NT2/D1 (cell line): ENCODE results near the gene HS6ST1.

Experiments
- DNase-seq: peaks from one replicate; pipeline ENCODE4 v3.0.0-alpha.2; 2011; ENCODE audit warnings: low read depth, low spot score
- H3K27me3 ChIP-seq: 2 replicates; pipeline ENCODE4 v1.6.0; 2011; ENCODE audit warnings: mild to moderate bottlenecking; ENCODE audit not compliant: insufficient read length, insufficient read depth
- H3K36me3 ChIP-seq: 2 replicates; pipeline ENCODE4 v1.6.1; 2011; ENCODE audit warnings: mild to moderate bottlenecking, low read length, mixed read lengths; ENCODE audit not compliant: insufficient read depth, insufficient read length
- H3K4me1 ChIP-seq: 2 replicates; pipeline ENCODE4 v1.5.1; 2011; ENCODE audit not compliant: insufficient read depth, insufficient read length
- H3K4me3 ChIP-seq: 2 replicates; pipeline ENCODE4 v1.5.1; 2011; ENCODE audit warnings: low read depth; ENCODE audit not compliant: insufficient read length
- H3K9ac ChIP-seq: 2 replicates; pipeline ENCODE4 v1.6.0; 2011; ENCODE audit warnings: low read depth; ENCODE audit not compliant: insufficient read length
- H3K9me3 ChIP-seq: 2 replicates; pipeline ENCODE4 v1.5.1; 2011; ENCODE audit warnings: mild to moderate bottlenecking, low read length; ENCODE audit not compliant: insufficient read depth
- SUZ12 ChIP-seq: IDR thresholded peaks from 2 replicates; pipeline ENCODE4 v1.6.1; 2011; ENCODE audit not compliant: insufficient read length, insufficient read depth; ENCODE audit errors: extremely low read depth
- YY1 ChIP-seq: IDR thresholded peaks from 2 replicates; pipeline ENCODE4 v1.6.1; 2011; ENCODE audit not compliant: insufficient read length, insufficient read depth
- ZNF274 ChIP-seq: IDR thresholded peaks from 2 replicates; pipeline ENCODE4 v1.6.1; 2011; ENCODE audit warnings: mild to moderate bottlenecking, low read depth, low read length

HS6ST1 gene

GRCh38 chr2:128341621-128342020, 23.0 kb upstream of the HS6ST1 start:
- DNase-seq = no peak
- no peak overlapping the region for H3K4me3 ChIP-seq
- no peak overlapping the region for H3K9ac ChIP-seq
- TF ChIP-seq SUZ12 (no peak), ZNF274 (no peak), YY1 (no peak)
- no peaks in the 10 kb centered on the region for H3K27me3 ChIP-seq
- peaks cover 25% of the 10 kb centered on the region for H3K9me3 ChIP-seq
- H3K4me1 ChIP-seq = no peaks in the 10 kb centered on the region
- no peaks in the 10 kb centered on the region for H3K36me3 ChIP-seq

DNA sequence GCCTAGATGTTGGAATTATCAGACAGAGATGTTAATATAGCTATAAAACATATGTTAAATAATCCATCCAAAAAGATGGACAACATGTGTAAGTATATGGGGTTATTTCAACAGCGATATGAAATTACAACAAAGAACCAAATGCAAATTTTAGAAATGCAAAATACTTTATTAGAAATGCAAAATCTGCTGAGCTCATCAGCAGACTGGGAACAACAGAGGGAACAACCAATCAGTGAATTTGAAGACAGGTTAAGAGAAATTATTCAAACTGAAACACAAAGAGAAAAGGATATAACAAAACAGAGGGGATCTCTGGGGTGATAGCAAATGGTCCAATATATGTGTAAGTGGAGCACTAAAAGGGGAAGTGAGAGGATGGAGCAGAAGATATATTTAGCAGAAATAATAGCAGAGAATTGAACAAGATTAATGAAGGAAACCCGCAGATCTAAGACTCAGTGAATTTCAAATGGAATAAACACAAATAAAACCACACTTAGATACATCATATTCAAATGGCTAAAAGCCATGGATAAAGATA, 13.5 kb upstream of the HS6ST1 start:
- no peak for DNase-seq
- Histone ChIP-seq H3K9ac (no peak overlapping the region), H3K9me3 (peaks cover 35% of the 10 kb centered on the region), H3K4me1 (peaks cover 4% of the 10 kb centered on the region), H3K36me3 (no peaks in the 10 kb centered on the region), H3K27me3 (no peaks in the 10 kb centered on the region), H3K4me3 (no peak overlapping the region)
- TF ChIP-seq YY1 = no peak
- TF ChIP-seq ZNF274 = no peak
- no peak for TF ChIP-seq SUZ12

GRCh38 chr2:128330583-128330982, 11.9 kb upstream of the HS6ST1 start:
- H3K36me3 ChIP-seq = no peaks in the 10 kb centered on the region
- no peak overlapping the region for H3K4me3 ChIP-seq
- no peaks in the 10 kb centered on the region for H3K27me3 ChIP-seq
- no peak for TF ChIP-seq SUZ12
- TF ChIP-seq YY1 = no peak
- TF ChIP-seq ZNF274 = no peak
- DNase-seq = no peak
- no peak overlapping the region for H3K9ac ChIP-seq
- H3K4me1 ChIP-seq = peaks cover 5% of the 10 kb centered on the region
- H3K9me3 ChIP-seq = peaks cover 19% of the 10 kb centered on the region

GRCh38 chr2:128329607-128330006, 10.9 kb upstream of the HS6ST1 start:
- H3K4me3 ChIP-seq = no peak overlapping the region
- H3K27me3 ChIP-seq = no peaks in the 10 kb centered on the region
- H3K36me3 ChIP-seq = no peaks in the 10 kb centered on the region
- H3K9ac ChIP-seq = no peak overlapping the region
- TF ChIP-seq ZNF274 (no peak), YY1 (no peak), SUZ12 (no peak)
- DNase-seq = no peak
- H3K4me1 ChIP-seq = peaks cover 9% of the 10 kb centered on the region
- H3K9me3 ChIP-seq = peaks cover 18% of the 10 kb centered on the region

GRCh38 chr2:128327180-128327964, 8.7 kb upstream of the HS6ST1 start:
- no peak overlapping the region for H3K9ac ChIP-seq

GRCh38 chr2:128326346-128326745, 7.7 kb upstream of the HS6ST1 start:
- Histone ChIP-seq H3K9ac (no peak overlapping the region), H3K4me3 (no peak overlapping the region), H3K4me1 (peaks cover 23% of the 10 kb centered on the region), H3K36me3 (no peaks in the 10 kb centered on the region), H3K9me3 (peaks cover 4% of the 10 kb centered on the region), H3K27me3 (no peaks in the 10 kb centered on the region)
- TF ChIP-seq ZNF274 (no peak), SUZ12 (no peak), YY1 (no peak)
- DNase-seq = no peak

More at GRCh38 chr2:128327180-128327964, 8.7 kb upstream of the HS6ST1 start:
- DNase-seq = no peak
- Histone ChIP-seq H3K36me3 (no peaks in the 10 kb centered on the region), H3K27me3 (no peaks in the 10 kb centered on the region), H3K4me1 (peaks cover 23% of the 10 kb centered on the region), H3K4me3 (no peak overlapping the region), H3K9me3 (peaks cover 14% of the 10 kb centered on the region)
- TF ChIP-seq SUZ12 (no peak), YY1 (no peak), ZNF274 (no peak)

DNA sequence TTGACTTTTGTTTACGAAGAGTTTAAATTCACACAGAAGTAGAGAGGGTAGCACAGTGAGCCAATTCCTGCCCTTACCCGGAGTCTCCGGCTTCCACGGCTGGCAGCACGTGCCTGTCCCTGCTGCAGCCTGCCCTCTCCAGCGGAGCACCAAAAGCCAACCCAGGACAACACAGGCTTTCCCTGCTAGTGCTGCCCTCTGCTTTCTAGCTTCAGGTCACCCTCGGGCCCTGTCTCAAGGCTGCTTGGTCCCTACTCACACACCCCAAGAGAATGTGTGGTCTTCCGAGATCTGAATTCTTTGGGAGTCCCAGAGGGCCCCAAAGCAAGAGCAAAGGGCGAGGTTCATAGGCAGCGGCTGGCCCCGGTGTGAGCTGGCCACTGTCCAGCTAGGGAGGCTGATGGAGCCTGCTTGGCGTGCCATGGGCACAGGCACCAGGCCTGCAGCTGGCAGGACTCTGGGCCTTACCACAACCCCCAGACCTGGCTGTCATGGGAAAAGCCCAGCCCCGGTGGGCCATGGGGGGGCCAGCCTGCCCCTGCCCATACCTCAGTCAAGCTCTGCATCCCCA, 7.0 kb upstream of the HS6ST1 start:
- Histone ChIP-seq H3K36me3 (no peaks in the 10 kb centered on the region), H3K9ac (peak overlapping the region; percentile 23), H3K9me3 (no peaks in the 10 kb centered on the region), H3K4me1 (peaks cover 29% of the 10 kb centered on the region), H3K4me3 (no peak overlapping the region), H3K27me3 (peaks cover 6% of the 10 kb centered on the region)
- DNase-seq = no peak
- TF ChIP-seq YY1 = no peak
- TF ChIP-seq ZNF274 = no peak
- TF ChIP-seq SUZ12 = no peak
